Stimulated activated CD4-positive, alpha-beta T cell treated with anti-CD3 and anti-CD28 coated beads, Interleukin-12 subunit alpha, Interleukin-12 subunit beta, amount 100 ng/mL, for 24 hours (primary cell): ENCODE measurements around the gene TRIM36.

ENCODE experiments used
- DNase-seq, 2 experiments: peaks; one replicate each; pipeline ENCODE4 v3.0.0-alpha.2; 2020; ENCODE audit warnings: low read depth in 2 of 2

TRIM36 gene, protein sequence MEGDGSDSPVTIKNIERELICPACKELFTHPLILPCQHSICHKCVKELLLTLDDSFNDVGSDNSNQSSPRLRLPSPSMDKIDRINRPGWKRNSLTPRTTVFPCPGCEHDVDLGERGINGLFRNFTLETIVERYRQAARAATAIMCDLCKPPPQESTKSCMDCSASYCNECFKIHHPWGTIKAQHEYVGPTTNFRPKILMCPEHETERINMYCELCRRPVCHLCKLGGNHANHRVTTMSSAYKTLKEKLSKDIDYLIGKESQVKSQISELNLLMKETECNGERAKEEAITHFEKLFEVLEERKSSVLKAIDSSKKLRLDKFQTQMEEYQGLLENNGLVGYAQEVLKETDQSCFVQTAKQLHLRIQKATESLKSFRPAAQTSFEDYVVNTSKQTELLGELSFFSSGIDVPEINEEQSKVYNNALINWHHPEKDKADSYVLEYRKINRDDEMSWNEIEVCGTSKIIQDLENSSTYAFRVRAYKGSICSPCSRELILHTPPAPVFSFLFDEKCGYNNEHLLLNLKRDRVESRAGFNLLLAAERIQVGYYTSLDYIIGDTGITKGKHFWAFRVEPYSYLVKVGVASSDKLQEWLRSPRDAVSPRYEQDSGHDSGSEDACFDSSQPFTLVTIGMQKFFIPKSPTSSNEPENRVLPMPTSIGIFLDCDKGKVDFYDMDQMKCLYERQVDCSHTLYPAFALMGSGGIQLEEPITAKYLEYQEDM

DNA sequence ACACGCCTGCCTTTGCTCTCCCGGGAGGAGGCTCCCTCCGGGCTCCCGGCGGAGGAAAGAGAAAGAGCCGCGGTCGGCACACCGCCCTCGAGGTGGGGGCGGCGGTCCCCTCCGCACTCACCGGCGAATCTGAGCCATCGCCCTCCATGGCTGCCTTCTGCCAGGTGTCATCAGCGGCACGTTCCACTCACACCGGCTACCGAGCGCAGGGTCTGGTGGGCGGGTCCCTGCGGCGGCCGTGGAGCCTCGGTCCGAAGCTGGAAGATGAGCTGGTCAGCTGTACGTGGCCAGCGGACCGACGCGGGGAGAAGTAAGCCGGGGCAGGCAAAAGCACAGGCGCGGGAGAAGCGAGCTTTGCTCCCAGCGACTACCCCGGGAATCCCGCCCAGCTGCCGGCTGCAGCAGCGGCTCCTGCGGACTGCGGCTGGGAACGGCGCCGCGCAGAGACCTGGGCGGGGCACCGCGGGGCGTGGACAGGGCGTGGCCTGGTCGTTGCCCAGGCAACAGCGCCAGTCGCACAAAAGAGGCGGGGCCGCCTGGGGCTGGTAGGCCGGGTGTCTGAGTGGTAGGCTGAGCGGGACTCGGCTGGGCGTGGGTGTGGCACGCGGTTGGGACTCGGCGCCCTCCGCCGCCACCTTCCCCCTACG is at the start of gene TRIM36:
Gene TRIM36 (minus strand): TSS at position 422 of the 647 bp plus-strand sequence. CDS start 274 bp downstream, at position 148.
- DNase-seq: peak; percentile 86 to 91

GRCh38 chr5:115214541-115214940 is 44.8 kb upstream of the TRIM36 start:
- DNase-seq: no peak

DNA sequence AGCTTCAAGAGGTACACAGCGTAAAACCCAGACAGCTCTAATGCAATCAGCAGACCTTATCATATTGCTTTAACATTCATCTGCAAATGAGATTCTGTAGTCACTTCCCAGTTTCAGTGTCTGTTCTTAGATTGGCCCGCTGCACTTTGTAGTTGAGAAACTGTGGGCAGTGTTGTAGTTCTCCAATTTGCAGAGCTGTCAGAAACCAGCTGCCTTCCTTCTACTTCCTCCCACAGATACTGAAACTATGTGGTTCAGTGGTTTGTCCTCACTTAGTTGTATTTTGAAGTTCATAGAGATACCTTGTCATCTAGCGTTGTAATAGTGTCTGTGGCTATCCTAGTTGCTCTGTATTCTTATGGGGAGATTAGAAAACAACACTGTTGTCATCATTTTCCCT is 39.6 kb upstream of the TRIM36 start:
- DNase-seq: peak; percentile 8 to 22

DNA sequence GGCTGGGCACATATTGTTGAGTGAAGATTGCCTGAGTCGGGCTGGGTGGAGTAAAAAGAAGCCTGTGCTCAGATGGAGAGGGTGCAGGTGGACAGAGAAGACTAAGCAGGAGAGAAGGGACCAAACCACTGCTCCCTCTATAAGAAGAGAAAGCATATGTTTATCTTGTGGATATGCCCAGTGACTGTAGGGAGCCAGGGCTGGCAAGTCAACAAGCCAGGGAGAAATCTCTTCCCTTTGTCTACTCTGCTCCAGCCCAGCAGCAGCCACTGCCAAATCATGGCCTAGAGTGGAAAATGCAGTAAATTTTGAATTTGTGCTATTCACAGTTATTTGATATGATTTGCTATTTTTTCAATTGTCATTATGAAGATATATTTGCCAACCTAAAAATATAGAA is 33.2 kb upstream of the TRIM36 start:
- no peak for DNase-seq

GRCh38 chr5:115196161-115196560 is 26.5 kb upstream of the TRIM36 start:
- no peak for DNase-seq

- DNase-seq: no peak
These were observed 25.0 kb upstream of the TRIM36 start for GRCh38 chr5:115194676-115195075.

- DNase-seq: no peak
These were observed 23.6 kb upstream of the TRIM36 start for GRCh38 chr5:115193295-115193694.

- no peak for DNase-seq
These were observed 22.4 kb upstream of the TRIM36 start for GRCh38 chr5:115192098-115192497.

GRCh38 chr5:115191474-115192031 is 21.8 kb upstream of the TRIM36 start:
- no peak for DNase-seq

DNA sequence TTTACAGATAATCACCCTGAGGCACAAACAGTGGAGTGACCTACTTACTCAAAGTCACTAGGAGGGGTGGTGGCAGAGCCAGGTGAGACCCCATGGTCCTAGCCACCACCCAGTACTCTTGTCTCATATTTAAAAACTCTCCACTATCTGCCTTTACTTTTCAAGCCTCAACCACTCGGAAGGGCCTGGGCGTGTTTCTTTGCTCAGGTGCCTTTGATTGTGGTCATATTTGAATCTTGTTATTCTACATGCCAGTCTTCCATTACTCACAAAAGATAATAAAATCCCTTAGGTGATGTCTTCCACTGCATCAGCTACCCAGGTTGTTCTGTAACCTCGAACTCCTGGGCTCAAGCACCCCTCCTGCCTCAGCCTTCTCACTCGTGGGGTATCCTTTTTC is 20.7 kb upstream of the TRIM36 start:
- no peak for DNase-seq

DNA sequence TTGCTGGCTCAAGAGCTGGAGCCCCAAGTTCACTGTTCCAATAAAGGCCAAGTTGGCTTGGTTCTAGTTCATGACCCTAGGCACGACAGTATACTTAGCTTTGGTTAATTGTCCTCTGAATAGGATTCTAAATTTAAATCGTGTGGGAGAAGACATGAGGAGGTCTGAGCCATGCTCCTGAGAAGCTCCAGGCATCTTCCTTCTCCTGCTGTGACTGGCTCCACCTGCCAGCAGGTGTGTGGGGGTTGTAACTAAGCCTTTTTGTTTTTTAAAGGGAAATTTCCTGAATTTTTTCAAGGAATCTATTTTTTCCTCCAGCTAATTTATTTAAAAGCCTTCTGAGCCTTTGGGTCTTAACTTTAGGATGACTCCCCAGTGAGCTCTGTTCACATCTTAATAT is 20.2 kb upstream of the TRIM36 start:
- DNase-seq: no peak

DNA sequence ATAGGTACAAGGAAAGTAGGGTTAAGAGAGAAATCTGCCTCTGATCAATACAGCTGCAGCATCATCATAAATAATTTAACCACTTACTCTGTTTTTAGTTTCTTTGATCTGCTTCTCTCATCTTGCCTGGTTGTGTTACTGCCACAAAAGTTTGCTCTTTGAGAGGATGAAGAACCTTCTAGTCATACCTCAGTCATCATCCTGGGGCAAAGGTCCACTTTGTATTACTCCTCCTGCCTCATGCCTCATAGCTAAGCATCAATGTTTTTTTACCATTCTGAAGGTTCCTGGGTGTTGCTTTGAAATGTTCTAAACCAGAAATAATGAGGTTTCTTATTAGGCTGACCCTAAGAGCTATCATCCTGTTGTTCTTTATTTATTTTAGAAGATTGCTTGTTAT is 17.1 kb upstream of the TRIM36 start:
- DNase-seq: no peak

- DNase-seq: no peak
These were observed 15.1 kb upstream of the TRIM36 start for GRCh38 chr5:115184770-115185169.

GRCh38 chr5:115181757-115182156 is 12.0 kb upstream of the TRIM36 start:
- DNase-seq: no peak

- peak in 1 of 2 experiments; percentile 15 for DNase-seq
These were observed 10.5 kb upstream of the TRIM36 start for GRCh38 chr5:115180165-115180709.

GRCh38 chr5:115179394-115180164 is 9.9 kb upstream of the TRIM36 start:
- DNase-seq: no peak

DNA sequence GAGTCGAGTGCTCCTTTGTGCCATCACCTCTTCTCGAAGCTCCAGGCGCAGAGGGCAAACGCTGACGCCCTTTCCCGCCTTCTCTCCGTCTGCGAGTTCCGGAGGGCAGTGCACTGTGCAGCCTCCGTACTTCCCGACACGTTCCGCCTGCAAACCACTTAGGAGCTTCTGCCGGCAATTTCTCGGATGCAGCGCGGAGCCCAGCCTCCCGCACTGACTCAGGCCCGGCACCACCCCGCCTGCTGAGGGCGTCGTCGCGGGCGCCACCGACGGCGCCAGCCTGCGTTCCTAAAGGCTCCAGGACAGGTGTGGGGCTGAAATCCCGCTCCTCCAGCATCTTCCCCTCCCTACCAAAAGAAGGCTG is 9.3 kb upstream of the TRIM36 start:
- no peak for DNase-seq

GRCh38 chr5:115170929-115171510 is 1.3 kb upstream of the TRIM36 start:
- no peak for DNase-seq

DNA sequence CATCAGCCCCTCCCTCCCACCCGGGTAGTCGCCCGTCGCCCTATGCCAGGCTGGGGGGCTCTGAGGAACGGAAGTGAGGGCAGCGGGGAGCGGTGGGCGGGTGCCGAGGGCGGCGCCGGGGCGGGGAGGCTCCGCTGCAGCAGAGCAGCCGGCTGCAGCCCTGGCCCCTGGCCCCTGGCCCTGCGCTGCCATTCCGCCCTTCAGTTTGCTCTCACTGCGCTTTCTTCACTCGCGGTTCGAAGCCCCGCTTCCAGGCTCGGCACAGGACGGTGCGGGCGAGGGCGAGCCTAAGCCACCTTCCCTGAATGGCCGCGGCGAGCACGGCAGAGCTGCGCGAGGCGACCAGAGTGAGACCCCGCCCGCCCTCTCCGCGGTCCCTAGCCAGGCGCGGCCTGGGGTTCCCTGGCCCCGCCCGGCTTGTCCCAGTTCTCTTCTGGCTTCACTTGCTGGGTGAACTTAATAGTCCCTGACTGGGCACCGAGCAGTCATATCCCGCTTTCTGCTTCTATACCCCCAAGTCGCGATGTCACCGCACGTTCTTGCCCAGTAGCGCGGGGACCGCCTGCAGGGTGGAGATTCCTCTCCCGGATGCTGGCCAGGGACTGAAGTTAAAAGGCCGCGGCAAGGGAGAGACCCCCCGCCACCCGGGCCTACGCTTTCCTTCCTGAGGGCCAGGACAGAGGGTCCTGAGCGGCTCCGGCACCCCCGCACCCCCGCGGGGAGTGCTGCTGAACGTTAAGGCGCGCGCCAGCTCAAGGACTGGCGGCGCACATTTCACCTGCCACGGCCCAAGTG is 623 bp upstream of the TRIM36 start:
- DNase-seq: peak in 1 of 2 experiments; percentile 12

- no peak for DNase-seq
These were observed 750 bp downstream of the TRIM36 start for GRCh38 chr5:115168829-115169486.
